ENCODE data around the gene FKBP1A.
"Not testable (repeated sequence)": the region's sequence is repeated elsewhere in the genome, so short reads cannot be mapped to it uniquely, and the experiment has no call there.

FKBP1A gene

DNA sequence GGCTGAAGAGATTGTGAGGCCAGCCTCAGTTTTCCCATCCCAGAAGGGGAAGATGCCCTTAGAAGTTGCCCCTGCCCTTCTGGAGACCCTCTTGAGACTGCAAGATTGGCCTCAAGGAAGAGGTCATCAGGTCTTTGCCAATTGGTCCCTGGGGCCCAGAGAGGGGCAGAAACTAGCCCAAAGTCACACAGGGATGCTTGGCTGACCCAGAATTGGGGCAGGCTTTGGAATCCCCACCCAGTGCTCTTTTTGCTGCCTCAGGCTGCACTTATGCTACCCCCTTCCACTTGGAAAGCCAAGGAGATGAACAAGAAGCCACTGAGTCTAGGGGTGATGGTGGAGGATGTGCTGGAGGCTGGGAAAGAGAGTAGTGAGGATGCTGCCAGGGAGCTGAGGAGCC, 24.9 kb upstream of the FKBP1A start:
- DNase-seq (ENCODE audit: low read depth in 2 of 3, low spot score in 2 of 3) = no peak

- DNase-seq (ENCODE audit: low read depth in 2 of 3, low spot score in 2 of 3) = no peak
These were observed 24.4 kb upstream of the FKBP1A start for GRCh38 chr20:1417273-1417672.

DNA sequence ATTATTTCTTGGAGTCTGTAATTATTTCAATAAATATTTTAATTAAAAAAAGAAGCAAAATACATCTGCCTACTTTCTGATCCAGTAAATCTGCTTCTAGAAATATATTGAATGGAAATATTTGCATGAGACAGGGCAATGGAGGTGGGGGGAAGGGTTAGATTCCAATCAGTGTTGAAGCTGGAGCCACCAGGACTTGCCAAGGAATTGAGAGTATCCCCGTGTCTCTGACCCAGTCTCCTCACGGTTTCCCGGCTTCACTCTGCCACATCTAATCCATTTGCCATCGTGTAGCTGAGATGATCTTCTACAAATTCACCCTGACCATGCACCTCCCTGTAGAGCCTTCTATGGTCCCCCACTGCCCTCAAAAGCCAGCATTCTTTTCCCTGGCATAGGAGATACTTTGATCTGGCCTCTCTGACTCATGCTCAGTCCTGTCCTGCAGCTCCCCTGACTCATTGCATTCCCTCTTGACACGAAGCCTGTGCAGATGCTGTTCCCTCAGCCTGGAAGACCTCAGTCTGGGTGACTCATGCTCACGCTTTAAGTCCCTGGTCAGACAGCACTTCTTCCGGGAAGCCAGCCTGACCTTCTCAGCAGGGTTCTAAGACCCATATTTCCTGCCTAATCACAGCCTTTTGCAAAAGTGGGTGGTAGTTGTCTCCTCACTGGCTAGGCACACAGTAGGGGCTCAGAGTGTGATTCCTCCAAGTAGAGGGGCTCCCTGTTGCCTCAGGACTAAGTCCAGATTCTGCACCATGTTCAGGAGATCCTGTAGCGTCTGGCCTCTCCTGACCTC, 23.0 kb upstream of the FKBP1A start:
- DNase-seq (ENCODE audit: low read depth in 2 of 3, low spot score in 2 of 3) = no peak

GRCh38 chr20:1414982-1415381, 22.1 kb upstream of the FKBP1A start:
- DNase-seq (ENCODE audit: low read depth in 2 of 3, low spot score in 2 of 3) = no peak

DNA sequence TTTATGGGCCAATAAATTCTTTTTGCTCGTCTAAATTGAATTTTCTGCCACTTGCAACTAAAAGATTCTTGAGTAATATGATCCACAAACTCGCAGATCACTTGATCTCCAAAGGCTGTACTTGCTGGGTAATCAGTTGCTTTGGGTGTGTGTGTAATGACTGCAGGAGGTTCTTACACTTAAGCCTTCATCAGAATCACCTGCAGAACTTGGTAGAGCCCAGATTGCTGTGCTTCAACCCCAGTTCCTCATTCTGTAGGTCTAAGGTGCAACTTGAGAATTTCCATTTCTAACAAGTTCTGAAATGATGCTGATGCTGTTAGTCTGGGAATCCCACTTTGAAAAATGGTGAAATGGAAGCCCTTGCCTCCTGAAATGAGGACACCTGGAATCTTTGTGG, 12.9 kb upstream of the FKBP1A start:
- DNase-seq (ENCODE audit: low read depth in 2 of 3, low spot score in 2 of 3) = no peak

- DNase-seq (ENCODE audit: low read depth in 2 of 3, low spot score in 2 of 3) = no peak
These were observed 10.8 kb upstream of the FKBP1A start for GRCh38 chr20:1403624-1404023.

- DNase-seq (ENCODE audit: low read depth in 2 of 3, low spot score in 2 of 3) = no peak
These were observed 9.3 kb upstream of the FKBP1A start for GRCh38 chr20:1402149-1402548.

DNA sequence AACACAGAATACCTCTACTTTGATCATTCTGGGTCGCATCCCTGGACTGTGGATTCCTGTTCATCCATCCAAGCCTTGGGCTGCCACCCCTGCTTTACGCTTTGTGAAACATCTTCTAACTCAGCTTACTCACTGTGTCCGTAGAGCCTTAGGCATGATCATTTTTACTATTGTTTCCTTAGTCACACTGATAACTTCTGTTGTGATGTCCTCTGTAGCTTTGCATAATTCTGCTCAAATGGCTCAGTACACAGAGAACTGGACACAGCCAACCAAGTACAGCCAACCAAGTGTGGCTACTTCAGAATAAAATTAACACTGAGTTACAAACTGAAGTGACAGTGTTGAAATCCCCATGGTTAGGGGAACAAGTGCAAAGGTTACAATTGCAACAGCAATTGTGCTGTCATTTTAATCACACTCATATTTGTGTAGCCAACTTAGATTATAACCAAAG, 8.6 kb upstream of the FKBP1A start:
- DNase-seq (ENCODE audit: low read depth in 2 of 3, low spot score in 2 of 3) = no peak

GRCh38 chr20:1399678-1400366, 7.0 kb upstream of the FKBP1A start:
- not testable (repeated sequence) for DNase-seq (ENCODE audit: low read depth in 2 of 3, low spot score in 2 of 3)

DNA sequence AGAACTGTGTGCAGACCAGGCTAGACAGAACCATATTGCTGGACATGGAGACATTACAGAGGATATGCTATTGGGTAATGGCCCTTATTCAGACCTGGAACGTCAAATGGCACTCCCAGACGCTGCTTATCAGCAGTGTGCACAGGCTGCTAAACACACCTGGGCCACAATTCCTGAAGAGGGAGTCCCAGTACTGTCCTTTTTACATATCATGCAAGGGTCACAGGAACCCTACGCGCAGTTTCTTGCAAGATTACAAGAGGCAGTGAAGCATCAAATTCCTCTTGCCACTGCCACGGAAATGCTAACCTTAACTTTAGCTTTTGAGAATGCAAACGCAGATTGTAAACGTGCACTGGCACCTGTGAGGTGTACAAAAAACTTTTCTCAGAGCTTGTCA, 5.3 kb upstream of the FKBP1A start:
- not testable (repeated sequence) for DNase-seq (ENCODE audit: low read depth in 2 of 3, low spot score in 2 of 3)

GRCh38 chr20:1397710-1398109, 4.9 kb upstream of the FKBP1A start:
- no peak for DNase-seq (ENCODE audit: low read depth in 2 of 3, low spot score in 2 of 3)

DNA sequence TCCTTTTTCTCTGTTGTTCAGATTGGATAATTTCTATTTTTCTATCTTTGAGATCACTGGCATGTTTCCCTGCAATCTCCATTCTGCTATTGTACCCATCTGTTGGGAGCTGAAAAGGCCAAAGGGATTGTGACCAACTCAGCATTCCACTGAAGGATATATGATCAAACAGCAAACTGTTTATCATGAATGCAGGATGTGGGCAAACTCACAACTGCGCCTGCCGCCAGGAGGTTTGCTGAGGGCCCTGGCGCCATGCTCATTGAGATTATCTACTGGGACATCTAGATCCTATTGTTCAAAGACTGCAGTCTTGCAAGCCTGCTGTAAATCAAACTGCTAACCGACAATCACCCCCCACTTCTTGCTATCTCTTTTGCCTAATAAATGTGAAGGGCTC, 3.8 kb upstream of the FKBP1A start:
- no peak for DNase-seq (ENCODE audit: low read depth in 2 of 3, low spot score in 2 of 3)

- no peak for DNase-seq (ENCODE audit: low read depth in 2 of 3, low spot score in 2 of 3)
These were observed 3.4 kb upstream of the FKBP1A start for GRCh38 chr20:1396264-1396663.

DNA sequence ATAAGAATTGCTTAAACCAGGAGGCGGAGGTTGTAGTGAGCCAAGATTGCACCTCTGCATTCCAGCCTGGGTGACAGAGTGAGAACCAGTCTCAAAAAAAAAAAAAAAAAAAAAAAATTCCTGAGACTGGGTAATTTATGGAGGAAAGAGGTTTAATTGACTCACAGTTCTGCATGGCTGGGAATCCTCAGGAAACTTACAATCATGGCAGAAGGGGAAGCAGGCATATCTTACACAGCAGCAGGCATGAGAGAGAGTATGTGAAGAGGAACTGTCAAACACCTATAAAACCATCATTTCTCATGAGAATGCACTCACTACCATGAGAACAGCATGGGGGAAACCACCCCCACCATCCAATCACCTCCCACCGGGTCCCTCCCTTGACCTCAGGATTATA, 1.8 kb upstream of the FKBP1A start:
- no peak for DNase-seq (ENCODE audit: low read depth in 2 of 3, low spot score in 2 of 3)

- no peak for DNase-seq (ENCODE audit: low read depth in 2 of 3, low spot score in 2 of 3)
These were observed 641 bp upstream of the FKBP1A start for GRCh38 chr20:1393507-1393882.

DNA sequence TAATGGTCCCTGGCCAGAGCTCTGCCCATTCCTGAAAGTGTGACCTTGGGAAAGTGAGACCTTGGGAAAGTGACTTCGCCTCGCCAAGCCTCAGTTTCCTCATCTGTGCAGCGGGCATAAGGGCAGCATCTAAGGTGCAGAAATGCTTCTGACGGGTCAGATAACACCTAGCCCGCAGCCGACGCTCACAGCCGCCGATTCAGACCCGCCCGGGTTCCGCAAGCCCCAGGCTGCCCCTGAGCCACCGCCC, 486 bp downstream of the FKBP1A start:
- no peak for DNase-seq (ENCODE audit: low read depth in 2 of 3, low spot score in 2 of 3)

- DNase-seq (ENCODE audit: low read depth in 2 of 3, low spot score in 2 of 3) = no peak
These were observed 1.0 kb downstream of the FKBP1A start for GRCh38 chr20:1391640-1392442.

- no peak for DNase-seq (ENCODE audit: low read depth in 2 of 3, low spot score in 2 of 3)
These were observed 2.1 kb downstream of the FKBP1A start for GRCh38 chr20:1390581-1391403.

GRCh38 chr20:1389703-1390580, 2.9 kb downstream of the FKBP1A start:
- no peak for DNase-seq (ENCODE audit: low read depth in 2 of 3, low spot score in 2 of 3)

- no peak for DNase-seq (ENCODE audit: low read depth in 2 of 3, low spot score in 2 of 3)
These were observed 3.9 kb downstream of the FKBP1A start for GRCh38 chr20:1388741-1389483.

Data from activated CD8-positive, alpha-beta memory T cell treated with anti-CD3 and anti-CD28 coated beads for 48 hours (primary cell).